Mammary epithelial cell (primary cell): ENCODE measurements around the gene EN2.
A peak's percentile ranks its signal among the peaks of the same experiment; 100 is the strongest.

ENCODE experiments used
- EZH2 ChIP-seq: IDR thresholded peaks from 2 replicates; pipeline ENCODE4 v1.6.1; 2012; ENCODE audit warnings: low read length, inconsistent platforms, borderline replicate concordance
- TF ChIP-seq, protein P1 (sequence below), 2 donors: IDR thresholded peaks in 1 of 2; conservative IDR thresholded peaks in 1 of 2; 2 replicates each; pipeline ENCODE4 v1.5.1; 2011 to 2012; ENCODE audit warnings: inconsistent platforms in 2 of 2, low read length in 2 of 2, mild to moderate bottlenecking in 2 of 2, control low read depth in 1 of 2, low read depth in 1 of 2; ENCODE audit not compliant: insufficient read depth in 1 of 2; ENCODE audit errors: extremely low read depth in 1 of 2

GRCh38 chr7:155509359-155509724 lies 51.4 kb downstream of the EN2 start:
- TF ChIP-seq, protein P1, sequence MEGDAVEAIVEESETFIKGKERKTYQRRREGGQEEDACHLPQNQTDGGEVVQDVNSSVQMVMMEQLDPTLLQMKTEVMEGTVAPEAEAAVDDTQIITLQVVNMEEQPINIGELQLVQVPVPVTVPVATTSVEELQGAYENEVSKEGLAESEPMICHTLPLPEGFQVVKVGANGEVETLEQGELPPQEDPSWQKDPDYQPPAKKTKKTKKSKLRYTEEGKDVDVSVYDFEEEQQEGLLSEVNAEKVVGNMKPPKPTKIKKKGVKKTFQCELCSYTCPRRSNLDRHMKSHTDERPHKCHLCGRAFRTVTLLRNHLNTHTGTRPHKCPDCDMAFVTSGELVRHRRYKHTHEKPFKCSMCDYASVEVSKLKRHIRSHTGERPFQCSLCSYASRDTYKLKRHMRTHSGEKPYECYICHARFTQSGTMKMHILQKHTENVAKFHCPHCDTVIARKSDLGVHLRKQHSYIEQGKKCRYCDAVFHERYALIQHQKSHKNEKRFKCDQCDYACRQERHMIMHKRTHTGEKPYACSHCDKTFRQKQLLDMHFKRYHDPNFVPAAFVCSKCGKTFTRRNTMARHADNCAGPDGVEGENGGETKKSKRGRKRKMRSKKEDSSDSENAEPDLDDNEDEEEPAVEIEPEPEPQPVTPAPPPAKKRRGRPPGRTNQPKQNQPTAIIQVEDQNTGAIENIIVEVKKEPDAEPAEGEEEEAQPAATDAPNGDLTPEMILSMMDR (conservative IDR thresholded peaks at IDR 0.05 in 1 of 2, IDR thresholded peaks at IDR 0.05 in 1 of 2; ENCODE audit: extremely low read depth in 1 of 2, insufficient read depth in 1 of 2, low read depth in 1 of 2, low read length in 2 of 2), result no peak
- TF ChIP-seq EZH2, result peak; percentile 45
